Stimulated activated CD4-positive, alpha-beta T cell treated with anti-CD3 and anti-CD28 coated beads, Interleukin-15, amount 100 ng/mL, for 1 hour (primary cell): ENCODE measurements around the gene ZNF668.
A peak's percentile ranks its signal among the peaks of the same experiment; 100 is the strongest.

Experiments
- DNase-seq, 2 donors: peaks; one replicate each; pipeline ENCODE4 v3.0.0-alpha.2; 2020; ENCODE audit warnings: low read depth in 1 of 2, low spot score in 1 of 2

The ZNF668 gene

DNA sequence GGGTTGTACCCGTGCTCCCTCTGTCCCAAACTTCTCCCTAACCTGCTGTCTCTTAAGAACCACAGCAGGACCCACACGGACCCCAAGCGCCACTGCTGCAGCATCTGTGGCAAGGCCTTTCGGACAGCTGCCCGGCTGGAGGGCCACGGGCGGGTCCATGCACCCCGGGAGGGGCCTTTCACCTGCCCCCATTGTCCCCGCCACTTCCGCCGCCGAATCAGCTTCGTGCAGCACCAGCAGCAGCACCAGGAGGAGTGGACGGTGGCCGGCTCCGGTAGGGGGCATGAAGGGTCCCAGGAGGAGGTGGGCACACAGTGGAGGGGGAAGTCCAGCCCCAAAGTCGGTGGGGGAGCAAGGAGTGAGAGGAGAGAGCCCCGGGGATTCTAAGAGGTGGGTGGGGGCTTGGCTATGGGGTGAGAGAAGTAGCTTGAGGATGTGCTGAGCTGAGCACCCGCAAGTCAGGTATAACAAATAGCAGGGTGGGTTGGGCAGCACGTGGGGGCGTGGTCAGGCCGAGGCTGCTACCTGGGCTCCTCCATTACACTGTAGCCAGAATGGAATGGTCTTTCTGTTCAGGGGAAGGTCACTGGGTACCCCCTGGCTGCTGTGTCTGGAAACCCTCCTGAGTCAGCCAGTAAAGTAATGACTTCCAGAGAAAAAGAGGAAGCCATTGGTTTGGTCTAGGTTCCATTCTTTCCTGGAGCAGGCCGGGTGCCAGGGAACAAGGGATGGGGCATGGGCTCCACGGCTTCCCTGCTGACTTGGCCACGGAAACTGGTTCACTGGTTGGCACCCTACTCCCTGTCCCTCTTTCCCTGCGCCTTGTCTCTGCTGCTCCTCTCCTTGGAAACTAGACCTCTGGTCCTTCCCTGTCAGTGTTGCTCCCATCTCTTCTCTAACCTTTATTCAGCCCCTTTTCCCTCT lies 7.7 kb upstream of the ZNF668 start:
- DNase-seq: no peak

- DNase-seq: no peak
These were observed 6.8 kb upstream of the ZNF668 start for GRCh38 chr16:31080756-31081419.

- DNase-seq: no peak
These were observed 6.1 kb upstream of the ZNF668 start for GRCh38 chr16:31080035-31080629.

GRCh38 chr16:31079342-31079944 lies 5.4 kb upstream of the ZNF668 start:
- DNase-seq: no peak

- DNase-seq: no peak
These were observed 4.7 kb upstream of the ZNF668 start for GRCh38 chr16:31078597-31079341.

GRCh38 chr16:31077592-31078396 lies 3.8 kb upstream of the ZNF668 start:
- no peak for DNase-seq

- DNase-seq: no peak
These were observed 3.0 kb upstream of the ZNF668 start for GRCh38 chr16:31077024-31077423.

DNA sequence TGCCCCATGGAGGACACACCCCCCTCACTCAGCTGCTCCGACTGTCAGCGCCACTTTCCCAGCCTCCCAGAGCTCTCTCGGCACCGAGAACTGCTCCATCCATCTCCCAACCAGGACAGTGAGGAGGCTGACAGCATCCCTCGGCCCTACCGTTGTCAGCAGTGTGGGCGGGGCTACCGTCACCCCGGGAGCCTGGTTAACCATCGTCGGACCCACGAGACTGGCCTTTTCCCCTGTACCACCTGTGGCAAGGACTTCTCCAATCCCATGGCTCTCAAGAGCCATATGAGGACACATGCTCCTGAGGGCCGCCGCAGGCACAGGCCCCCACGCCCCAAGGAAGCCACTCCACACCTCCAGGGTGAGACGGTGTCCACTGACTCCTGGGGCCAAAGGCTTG lies 2.3 kb upstream of the ZNF668 start:
- DNase-seq: no peak

DNA sequence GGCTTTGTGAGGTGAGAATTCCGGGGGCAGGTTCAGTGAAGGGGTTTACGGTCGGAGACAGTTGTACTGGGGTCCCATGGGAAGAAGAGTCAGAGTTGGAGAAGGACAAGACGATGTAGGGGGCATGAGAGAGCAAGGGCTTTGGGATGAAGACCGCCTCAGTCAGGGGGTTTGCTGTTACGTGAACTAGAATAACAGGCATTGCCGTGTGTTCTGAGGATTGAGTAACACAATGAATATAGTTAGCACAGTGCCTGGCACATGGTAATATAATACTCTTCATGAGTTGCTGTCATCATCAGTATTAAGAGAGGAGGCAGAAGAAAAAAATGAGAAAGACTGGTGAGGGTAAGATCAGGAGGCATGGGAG lies 759 bp upstream of the ZNF668 start:
- DNase-seq: no peak

GRCh38 chr16:31073142-31073969 lies 684 bp downstream of the ZNF668 start:
- peak; percentile 69 to 86 for DNase-seq

- no peak for DNase-seq
These were observed 1.4 kb downstream of the ZNF668 start for GRCh38 chr16:31072540-31073141.

GRCh38 chr16:31071861-31072260 lies 2.2 kb downstream of the ZNF668 start:
- DNase-seq: no peak

GRCh38 chr16:31067342-31067741 lies 6.7 kb downstream of the ZNF668 start:
- DNase-seq: no peak

DNA sequence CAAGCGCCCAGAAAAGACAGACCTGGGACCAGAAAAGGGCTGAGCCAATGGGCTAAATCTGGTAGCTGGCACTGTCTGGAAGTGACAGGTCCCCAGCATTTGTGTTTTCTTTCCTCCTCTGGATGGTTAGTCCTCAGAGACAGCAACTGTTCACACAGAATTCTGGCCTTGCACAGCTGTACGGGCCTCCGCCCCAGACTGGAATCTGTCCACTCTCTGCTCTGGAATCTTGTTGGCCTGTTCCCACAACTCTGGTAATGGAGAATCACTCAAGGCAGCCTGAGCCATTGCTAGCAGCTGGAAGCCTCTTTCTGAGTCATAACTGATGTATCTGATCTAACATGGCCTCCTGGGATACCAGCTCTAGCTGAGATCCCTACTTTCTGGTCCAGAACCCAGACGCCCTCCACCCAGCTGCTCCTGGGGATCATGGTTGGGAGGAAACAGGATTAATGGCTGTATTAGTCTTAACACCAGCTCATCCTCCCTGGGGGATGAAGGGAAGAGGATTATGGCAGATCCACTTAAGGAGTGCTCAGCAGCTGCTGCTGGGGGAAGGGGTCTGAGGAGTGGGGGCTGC lies 9.1 kb downstream of the ZNF668 start:
- no peak for DNase-seq

DNA sequence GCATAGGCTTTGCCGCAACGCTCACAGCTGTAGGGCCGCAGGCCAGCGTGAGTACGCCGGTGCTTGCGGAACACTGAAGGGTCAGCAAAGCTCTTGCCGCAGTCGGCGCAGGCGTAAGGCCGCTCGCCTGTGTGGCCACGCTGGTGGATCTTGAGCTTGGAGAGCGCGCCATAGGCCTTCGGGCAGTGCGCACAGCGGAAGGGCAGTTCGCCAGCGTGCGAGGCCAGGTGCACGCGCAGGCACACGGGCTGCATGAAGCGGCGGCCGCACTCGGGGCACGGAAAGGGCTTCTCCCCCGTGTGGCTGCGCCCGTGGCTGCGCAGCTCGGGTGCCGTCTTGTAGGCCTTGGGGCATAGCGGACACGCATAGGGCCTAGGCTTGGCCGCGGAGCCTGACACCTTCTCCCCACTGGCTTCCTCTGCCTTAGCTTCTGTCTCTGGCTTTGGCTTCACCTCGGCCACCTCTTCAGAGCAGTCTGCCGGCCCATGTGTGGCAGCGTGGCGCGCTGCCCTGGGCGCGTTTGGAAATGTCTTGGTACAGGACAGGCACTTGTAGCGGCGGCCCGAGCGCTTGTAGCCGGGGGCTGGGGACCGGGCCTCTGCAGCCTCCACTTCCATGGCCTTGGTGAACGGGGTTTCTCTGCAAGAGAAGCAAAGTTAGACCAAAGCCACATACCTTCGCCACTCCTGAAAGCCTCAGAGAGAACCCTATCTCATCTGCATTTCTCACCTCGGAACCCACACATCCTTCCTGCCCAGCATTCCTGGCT lies 10.0 kb downstream of the ZNF668 start:
- no peak for DNase-seq

DNA sequence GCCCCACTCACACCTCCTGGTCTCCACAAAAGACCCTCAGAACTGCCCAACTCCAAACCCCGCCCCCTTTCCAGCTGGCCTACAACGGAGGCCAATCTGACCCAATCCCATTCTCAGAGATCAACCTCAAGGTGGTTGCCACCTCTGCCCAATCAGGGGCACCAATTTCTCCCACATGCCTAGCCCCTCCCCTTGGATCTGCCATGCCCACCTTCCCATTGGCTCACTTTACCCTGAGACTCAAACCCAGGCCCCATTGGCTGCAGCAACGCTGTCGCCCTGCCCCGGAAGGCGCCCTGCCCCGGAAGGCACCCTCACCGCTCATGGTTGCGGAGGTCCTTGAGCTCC lies 10.6 kb downstream of the ZNF668 start:
- DNase-seq: no peak

DNA sequence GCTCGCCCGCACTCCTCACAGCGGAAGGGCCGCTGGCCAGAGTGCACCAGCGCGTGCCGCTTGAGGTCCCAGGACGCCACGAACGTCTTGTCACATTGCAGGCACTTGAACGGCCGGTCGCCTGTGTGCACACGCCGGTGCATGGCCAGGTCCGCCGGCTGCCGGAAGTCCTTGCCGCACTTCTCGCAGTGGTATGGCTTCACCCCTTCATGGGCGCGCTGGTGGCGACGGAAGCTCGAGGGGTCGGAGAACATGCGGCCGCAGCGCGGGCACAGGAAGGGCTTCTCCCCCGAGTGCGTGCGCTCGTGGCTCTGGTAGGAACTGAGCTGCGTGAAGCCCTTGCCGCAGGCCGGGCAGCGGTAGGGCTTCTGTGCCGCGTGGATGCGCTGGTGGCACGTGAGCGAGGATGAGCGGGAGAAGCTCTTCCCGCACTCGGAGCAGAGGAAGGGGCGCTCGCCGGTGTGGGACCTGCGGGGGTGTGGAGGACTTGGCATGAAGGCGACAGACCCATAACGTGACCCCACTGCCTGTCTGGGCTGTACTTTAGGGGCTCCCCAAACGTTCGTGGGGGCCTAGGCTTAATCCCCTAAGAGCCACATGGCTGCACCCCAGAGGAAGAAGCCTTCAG lies 12.1 kb downstream of the ZNF668 start:
- DNase-seq: no peak
